NOMO-1 treated with DMSO at 0.1 percent for 48 hours (cell line): ENCODE data around the gene FAM89B.
"Not testable (repeated sequence)": the region's sequence is repeated elsewhere in the genome, so short reads cannot be mapped to it uniquely, and the experiment has no call there.

ENCODE experiments used
- DNase-seq: peaks from one replicate; lab custom pipeline; 2025; ENCODE audit not compliant: unreplicated experiment; lab: John Stamatoyannopoulos, UW

The FAM89B gene

DNA sequence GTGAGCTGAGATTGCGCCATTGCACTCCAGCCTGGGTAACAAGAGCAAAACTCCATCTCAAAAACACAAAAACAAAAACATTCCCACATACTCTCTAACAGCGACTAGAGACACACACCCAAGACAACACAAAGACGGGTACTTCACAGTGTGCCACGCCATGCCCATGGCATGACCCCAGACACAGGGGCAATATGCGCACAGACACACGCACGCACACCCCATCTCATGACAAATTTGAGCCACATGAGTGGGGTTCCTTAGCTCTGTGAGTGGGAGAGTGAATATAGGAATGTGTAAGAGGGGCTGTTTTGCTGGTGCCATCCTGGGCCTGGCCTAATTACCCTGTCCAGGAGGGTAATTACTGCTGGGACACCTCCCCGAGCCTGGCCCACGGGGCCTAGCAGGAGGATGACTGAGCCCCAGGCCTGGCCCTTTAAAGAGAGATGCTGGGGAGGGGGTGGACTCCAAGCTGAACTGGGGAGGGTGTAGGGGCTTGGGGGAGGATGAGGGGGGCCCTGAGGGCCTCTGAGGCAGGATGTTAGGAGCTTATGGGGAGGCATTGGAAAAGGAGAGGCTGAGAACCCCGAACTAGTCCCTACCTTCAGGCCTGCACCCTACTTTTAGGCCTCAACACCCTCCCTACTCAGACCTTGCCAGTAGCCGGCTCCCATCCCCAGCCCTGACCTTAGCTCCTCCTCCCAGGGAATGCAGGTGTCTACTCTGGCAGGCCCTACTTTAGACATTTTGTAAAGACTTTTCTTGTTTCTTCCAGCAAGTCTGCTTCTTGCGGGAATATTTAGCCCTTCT lies 15.7 kb upstream of the FAM89B start:
- DNase-seq, result no peak

DNA sequence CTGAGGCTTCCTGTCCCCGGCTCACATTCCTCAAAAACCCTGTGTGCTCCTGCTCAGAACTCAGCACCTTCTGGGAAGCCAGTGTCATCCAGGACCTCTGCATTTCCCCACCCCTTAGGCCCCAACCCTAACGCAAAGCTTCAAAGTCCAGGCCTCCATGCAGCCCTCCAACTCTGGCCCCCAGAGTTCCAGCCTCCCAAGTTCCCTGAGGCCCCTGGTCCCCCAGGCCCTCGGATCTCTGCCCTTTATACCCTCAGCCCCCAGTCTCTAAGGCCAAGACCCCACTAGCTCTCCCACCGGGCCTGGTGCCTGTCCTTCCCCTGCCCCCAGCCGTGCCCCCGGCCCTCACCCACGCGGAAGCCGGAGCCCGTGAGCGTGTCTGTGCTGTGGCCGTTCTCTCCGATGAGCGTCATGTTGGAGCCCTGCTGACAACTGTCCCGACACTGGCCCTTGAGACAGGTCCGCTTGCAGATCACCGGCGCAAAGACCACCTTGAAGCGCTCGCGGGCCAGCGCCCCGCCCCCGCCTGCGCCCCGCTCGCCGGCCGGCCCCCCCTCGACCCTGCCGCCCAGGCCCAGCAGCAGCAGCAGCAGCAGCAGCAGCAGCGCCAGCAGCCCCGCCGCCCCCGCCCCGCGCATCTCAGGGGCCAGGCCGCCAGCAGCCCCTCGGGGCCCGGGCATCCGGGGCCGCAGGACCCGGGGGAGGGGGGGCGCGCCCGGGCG lies 14.9 kb upstream of the FAM89B start:
- DNase-seq, result no peak

DNA sequence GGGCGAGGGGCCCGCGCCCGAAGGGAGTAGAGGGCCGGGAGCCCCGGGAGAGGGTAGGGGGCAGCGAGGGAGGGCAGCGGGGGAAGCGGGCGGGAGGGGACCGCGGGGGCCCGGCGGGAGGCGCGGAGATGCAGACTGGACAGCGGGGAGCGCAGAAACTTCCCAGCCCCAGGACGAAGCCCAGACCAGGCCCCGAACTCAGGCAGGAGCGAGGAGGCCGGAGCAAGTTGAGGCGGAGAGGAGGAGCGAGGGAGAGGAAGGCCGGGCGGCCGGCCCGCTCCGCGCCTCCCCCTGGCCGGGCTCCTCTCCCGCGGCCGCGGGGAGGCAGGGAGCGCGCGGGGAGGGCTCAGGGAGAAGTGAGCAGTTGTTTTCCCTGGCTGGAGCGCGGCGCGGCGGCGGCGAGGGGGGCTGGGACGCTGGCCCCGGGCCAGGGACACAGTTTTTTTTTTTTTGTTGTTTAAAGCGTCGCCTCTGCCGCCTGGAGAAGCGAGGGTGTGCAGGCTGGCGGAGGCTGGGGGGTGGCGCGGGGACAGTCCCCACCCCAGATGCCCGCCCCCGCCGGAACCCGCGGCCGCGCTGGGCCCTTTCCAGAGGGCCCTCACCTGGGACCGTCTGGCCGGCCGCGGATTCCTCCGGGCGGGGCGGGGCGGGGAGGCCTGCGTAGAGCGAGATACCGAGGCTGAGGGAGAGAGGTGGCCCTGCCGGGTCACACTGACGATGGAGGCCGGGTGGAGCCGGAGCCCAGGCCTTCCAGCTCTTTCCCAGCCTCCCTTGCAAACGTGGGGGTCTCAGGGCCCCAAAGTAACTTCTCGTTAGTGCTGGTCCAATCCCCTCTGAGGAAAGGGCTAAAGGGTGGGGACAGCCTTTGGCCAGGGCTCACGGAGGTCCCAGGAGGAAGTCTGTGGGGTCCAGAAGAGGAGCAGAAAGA lies 14.1 kb upstream of the FAM89B start, which contains the start of gene LTBP3:
TSS of gene LTBP3 (minus strand) at position 358 of the 928 bp plus-strand sequence. CDS start 400 bp downstream, outside the sequence.
- DNase-seq, result peak; percentile 44

DNA sequence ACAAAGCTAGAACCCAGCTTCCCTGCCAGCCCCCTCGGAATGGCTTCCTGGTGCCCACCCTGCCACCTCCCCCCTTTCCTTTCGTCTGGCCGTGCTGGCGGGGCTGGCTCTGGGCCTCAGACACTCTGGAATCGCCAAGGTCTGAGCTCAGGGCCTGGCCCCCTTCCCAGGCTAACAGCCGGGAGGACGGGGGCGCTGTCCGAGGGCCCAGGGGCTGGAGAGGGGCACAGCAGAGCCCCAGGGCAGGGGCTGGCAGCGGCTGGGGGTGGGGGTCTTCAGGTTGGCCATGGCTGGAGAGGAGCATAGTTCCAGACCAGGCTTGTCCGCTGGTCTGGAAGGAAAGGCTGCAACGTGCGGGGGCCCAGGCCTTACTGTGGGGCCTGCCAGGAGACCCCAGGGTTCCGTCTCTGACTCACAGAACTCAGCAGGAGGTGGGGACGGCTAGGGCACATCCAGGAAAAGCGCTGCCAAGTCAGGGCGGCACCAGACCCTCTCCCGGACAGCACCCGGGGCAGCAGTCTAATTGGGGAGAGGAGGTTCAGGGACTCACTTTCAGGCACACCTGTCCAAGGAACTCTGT lies 13.3 kb upstream of the FAM89B start:
- no peak for DNase-seq

DNA sequence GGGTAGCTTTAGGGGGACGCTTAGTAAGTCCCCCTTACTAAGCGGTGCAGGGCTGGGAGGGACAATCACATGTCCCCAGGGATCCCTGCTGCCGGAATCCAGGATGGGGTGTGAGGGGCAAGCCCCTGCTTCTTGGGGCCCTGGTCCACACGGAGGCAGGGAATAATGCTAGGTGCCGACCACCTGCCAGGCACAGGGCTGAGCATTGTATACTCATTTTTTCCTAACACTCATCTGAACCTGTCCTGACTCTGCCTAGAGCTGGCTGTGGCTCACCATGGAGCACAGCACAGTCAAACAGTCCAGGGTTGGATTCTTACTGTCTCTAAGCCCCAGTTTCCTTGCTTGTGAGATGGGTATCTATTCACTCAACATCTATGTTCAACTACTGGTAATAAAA lies 12.8 kb upstream of the FAM89B start:
- no peak for DNase-seq

DNA sequence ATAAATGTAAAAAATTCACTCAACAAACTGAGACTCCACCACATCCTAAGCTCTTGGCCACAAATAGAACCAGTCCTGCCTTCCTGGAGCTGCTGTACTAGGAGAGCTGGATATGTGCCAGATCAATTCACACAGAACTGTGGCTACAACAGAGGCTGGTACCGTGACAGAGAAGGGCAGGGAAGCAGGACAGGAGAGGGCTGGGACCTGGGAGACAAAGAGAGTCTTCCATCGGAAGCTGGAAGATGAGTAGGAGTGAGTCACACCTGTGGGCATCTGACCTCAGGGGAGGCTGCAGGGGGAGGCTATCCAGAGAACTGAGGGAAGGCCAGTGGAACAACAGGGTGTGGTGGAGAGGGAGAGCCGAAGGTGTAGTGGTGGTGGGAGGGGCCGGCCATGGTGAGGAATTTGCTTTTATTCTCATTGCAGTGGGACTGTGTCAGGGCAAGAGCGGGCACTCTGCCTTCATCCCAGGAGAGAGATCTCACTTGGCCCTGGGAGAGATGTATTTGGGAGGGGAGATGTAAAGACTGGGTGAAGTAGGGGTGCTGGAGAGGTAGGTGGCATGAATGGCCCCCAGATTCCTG lies 12.3 kb upstream of the FAM89B start:
- no peak for DNase-seq

DNA sequence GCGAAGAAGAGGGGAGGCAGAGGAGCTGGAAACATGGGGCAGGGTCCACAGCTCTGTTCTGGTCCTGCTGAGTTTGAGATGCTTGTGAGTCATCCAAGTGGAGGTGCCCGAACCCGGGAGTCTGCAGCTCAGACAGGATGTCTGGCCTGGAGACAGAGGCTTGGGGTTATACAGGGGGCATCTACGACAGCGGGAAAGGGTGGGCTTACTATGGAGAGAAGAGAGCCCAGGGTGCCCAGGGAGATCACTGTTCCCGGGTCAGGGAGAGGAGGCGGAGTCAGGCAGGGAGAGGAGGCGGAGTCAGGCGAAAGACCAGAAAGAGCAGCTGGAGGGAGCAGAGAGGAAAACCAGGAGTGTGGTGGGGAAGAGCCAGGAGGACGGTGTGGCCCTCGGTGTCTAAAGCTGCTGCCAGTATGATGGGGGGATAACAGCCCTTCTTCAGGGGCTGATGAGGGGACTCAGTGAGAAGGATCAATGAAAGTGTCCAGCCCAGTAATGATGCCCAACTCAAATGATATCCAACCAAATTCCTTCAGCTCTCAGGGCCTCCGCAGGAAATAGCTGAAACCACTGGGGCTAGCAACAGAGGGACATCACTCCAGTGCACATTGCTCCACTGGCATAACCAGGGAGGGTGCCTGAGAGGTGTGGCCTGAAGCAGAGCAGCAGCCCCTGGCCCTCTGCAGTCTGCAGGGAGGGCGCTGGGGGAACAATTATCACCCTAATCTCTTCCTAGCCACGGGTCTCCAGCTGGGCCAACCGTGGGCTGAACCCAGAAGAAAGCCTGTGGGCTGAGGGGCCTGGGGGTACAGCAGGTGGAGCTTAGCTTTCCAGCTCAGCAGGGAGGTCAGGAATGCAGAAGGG lies 11.6 kb upstream of the FAM89B start:
- DNase-seq, result no peak

DNA sequence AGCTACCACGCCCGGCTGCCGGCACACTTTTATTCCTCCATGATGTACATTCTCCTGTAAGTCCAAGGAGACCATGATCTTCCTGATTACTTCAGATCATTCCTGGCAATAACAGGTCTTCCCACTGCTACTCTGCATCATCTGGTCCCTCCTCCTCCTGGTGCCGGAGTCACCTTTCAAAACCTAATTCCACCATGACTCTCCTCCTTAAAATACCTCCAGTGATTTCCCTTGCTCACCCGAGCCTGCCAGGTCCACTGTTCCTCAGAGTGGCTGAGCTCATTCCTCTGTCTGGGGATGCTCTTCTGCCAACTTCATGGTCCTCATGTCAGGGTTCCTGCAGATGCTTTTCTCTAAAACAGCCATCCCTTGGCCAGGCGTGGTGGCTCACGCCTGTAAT lies 10.3 kb upstream of the FAM89B start:
- DNase-seq, result no peak

DNA sequence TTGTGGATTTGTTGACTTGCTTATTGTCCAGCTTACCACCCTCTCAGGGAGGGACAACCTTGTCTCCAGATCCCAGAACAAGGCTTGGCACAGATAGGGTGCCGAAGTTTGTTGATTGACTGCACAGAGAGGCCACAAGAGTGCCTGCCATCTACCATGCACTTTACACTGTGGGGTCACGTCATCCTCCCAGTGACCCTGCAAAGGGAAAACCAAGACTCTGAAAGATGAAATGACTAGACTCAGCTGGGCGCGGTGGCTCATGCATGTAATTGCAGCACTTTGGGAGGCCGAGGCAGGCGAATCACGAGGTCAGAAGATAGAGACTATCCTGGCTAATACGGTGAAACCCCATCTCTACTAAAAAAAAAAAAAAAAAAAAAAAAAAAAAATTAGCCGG lies 9.6 kb upstream of the FAM89B start:
- DNase-seq, result no peak

DNA sequence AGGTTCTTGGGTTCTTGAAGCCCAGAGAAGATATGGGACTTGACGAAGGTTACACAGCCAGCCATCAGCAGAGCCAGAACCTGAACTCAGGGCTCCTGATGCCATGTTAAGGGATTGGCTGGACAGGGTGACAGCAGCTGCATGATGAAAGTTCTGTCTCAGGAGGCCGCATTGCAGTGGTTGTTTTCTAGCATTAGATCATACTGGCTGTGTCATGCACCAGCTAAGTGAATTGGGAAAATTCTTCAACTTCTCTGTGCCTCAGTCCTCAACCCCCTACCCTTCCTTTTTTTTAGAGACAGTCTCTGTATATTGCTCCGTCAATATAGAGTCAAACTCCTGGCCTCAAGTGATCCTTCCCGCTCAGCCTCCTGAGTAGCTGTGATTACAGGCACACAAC lies 8.7 kb upstream of the FAM89B start:
- no peak for DNase-seq

DNA sequence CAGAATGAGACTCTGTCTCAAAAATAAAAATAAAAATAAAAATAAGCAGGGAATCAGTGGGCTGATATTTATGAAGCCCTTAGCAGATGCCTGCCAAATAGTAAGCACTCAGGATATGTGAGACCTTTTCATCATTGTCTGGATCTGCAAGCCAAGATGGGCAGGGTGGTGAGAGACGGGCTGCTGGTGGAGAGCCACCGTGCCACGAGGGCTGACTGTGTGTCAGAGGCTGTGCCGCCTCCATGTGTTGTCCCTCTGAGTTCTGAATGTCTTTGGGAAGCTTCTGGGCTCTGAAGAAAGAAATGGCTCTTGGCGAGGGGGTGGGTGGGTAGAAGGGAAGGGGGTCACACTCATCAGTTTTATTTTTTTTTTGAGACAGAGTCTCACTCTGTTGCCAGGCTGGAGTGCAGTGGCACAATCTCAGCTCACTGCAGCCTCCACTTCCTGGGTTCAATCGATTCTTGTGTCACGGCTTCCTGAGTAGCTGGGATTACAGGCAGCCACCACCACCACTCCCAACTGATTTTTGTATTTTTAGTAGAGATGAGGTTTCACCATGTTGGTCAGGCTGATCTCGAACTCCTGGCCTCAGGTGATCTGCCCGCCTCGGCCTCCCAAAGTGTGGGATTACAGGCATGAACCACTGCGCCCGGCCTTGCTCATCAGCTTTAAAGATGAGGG lies 7.3 kb upstream of the FAM89B start:
- DNase-seq, result not testable (repeated sequence)

DNA sequence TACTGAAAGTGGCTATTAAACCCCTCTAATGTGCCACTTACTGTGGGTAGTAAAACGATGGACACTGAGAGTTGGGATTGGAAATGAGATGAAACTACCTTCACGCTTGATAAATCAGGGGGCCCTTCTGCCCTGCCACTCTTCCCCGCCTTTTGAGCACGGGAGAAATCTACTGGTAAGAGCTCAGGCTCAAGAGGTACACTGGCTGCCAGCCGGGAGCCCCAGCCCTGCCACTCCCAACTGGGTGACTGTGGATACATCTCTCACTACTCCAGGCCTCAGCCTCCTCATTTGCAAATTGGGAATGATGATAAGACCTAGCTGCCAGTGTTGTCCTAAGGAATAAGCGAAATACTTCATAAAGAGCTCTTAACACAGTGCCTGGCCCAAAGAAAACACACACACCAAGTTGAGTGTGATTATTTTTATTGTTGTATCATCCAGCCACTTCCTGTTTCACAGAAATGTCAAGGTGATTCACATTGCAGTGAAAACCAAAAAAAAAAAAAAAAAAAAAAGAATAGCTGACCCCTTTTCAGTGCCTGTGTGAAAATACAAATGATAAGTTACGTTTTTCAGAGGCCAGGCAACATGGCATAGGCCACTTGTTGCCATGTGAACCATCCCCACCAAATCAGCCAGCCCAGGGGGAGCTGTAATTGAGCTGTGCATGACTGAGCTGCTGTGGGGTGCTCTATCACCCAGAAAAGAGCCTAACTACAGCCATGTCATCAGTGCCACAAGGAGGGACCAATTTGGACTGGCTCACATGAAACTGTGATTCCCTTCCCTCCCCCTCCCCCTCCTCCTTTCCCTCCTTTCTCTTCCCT lies 6.5 kb upstream of the FAM89B start:
- DNase-seq, result peak; percentile 12

DNA sequence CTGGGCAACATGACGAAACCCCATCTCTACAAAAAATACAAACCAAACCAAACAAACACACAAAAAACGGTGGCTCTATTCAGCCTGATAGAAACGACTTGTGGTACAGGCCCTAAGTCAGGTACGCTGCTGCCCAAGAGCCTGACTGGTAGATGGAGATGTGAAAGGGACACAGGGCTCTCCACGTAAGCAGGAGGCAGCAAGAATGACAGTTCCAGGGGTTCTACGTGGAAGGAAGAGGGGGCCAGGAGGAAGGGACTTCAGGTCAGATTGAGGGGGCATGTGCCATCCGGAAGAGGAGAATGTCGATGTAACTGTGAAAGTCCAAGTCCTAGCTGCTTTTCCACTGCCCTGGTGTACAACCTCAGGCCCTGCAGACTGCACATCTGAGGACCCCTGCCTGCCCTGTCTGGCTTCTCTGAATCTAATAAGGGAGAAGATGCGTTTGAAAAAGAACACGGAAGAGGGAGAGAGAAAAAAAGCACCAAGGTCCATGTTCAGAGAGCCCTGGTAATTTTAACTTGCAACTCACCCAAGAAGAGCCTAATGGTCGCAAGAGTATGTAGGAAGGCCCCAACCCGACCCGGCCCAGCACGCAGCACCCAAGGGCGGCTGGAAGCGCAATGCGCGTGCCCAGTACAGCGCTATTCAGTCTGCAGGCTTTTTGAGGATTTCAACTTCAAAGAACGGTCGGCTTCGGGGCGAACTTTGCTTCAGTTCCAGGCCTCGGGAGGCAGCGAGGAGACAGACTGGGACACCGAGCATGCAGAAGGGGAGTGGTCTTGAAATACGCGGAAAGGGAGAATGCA lies 3.0 kb upstream of the FAM89B start:
- DNase-seq, result no peak

DNA sequence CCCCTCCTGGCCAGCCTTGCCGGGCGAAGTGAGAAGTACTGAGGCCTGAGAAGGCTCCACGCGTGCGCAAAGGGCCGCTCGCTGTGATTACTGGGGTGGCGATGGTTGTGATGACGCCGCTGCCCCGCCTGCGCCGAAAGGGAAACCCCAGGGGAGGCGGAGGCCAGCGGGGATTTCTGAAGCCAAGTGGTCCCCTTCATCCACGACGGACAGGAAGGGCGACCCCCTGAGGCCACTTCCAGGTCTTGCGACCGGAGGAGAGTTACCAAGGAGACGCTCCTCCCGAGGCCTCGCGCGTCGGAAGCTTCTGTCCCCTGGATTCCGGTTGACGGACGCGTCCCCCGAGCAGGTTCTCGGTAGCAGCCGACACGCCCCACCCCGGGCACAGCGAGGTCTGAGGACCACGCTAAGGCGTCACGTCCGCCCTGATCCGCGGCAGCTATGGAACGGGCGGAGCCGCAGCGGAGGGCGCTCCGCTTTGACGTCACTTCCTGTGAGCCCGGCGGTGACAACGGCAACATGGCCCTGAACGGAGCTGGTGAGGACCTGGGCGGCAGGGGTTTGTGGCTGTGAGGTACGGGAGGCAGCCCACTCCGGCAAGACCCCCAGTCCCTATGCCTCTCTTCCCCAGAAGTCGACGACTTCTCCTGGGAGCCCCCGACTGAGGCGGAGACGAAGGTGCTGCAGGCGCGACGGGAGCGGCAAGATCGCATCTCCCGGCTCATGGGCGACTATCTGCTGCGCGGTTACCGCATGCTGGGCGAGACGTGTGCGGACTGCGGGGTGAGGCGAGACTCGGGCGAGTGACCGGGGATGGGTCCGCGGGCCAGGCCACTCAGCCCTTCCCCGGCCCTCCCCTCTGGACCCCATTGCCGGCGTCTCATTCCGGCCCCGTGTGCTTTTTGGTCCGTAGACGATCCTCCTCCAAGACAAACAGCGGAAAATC lies 2.1 kb upstream of the FAM89B start, which contains the start of gene ZNRD2:
TSS of gene ZNRD2 (plus strand) at position 505 of the 946 bp plus-strand sequence. CDS start at position 520, 15 bp downstream.
- peak; percentile 97 for DNase-seq

DNA sequence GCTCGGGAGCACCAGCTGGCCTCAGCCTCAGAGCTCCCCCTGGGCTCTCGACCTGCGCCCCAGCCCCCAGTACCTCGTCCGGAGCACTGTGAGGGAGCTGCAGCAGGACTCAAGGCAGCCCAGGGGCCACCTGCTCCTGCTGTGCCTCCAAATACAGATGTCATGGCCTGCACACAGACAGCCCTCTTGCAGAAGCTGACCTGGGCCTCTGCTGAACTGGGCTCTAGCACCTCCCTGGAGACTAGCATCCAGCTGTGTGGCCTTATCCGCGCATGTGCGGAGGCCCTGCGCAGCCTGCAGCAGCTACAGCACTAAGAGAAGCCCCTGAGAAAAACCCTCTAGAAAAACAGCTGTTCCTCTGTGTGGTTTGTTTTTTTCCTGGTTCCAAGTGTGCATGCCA lies 918 bp upstream of the FAM89B start:
- DNase-seq, result no peak

DNA sequence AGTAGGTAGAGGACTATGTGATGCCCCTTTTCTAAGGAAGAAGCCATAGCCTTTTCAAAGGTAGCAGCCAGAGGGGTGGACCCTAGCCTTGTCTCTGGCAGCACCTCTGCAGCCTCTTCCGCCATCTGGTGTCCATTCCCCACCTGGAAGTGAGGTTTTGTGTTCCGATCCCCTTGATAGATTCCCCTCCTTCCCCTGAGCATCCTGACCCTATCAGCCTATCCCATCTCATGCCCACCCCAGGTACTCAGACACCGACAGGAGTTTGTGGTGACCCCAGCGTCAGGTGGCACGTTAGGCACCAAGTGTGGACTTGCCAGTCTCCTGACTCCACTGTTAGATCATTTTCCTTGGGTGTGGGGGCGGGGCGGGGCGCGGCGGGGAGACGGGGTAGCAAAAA lies 398 bp upstream of the FAM89B start:
- peak; percentile 26 for DNase-seq
